HEK293T (cell line): ENCODE measurements around the gene MUSTN1.

Source experiments
- CTBP1 ChIP-seq: fragments of 450-650 bp; IDR thresholded peaks from 2 replicates; pipeline ENCODE4 v1.6.1; 2016; ENCODE audit warnings: borderline replicate concordance
- FOXA1 ChIP-seq: fragments of 450-650 bp; IDR thresholded peaks from 2 replicates; pipeline ENCODE4 v1.6.1; 2016; ENCODE audit warnings: mild to moderate bottlenecking
- FOXM1 ChIP-seq: fragments of 450-650 bp; IDR thresholded peaks from 2 replicates; pipeline ENCODE4 v1.6.1; 2017; ENCODE audit warnings: mild to moderate bottlenecking, borderline replicate concordance
- TARDBP ChIP-seq: fragments of 450-650 bp; IDR thresholded peaks from 2 replicates; pipeline ENCODE4 v1.6.1; 2016
- TF ChIP-seq, protein P1 (sequence below): fragments of 450-650 bp; IDR thresholded peaks from 2 replicates; pipeline ENCODE4 v1.6.1; 2016

DNA sequence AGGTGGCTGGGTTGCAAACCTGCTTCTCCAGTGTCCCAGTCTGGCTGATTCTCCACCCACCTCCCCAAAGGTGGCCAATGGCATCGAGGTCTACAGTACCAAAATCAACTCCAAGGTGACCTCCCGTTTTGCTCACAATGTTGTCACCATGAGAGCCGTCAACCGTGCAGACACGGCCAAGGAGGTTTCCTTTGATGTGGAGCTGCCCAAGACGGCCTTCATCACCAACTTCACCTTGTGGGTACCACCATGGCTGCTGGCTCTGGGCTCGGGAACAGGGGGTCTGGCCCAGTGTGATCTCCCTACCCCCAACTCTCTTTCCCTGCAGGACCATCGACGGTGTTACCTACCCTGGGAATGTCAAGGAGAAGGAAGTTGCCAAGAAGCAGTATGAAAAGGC is 38.4 kb downstream of the MUSTN1 start:
- TF ChIP-seq TARDBP (no peak), CTBP1 (no peak), FOXM1 (no peak), FOXA1 (no peak)
- TF ChIP-seq, protein P1, sequence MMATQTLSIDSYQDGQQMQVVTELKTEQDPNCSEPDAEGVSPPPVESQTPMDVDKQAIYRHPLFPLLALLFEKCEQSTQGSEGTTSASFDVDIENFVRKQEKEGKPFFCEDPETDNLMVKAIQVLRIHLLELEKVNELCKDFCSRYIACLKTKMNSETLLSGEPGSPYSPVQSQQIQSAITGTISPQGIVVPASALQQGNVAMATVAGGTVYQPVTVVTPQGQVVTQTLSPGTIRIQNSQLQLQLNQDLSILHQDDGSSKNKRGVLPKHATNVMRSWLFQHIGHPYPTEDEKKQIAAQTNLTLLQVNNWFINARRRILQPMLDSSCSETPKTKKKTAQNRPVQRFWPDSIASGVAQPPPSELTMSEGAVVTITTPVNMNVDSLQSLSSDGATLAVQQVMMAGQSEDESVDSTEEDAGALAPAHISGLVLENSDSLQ: no peak
